Fibroblast of the aortic adventitia (primary cell): ENCODE data around the gene TRIM34. TPM values are rescaled to one million over a fixed set of nuclear protein-coding genes. Genes with fewer than 3 reads are reported as not detected.
"Not testable (repeated sequence)": the region's sequence is repeated elsewhere in the genome, so short reads cannot be mapped to it uniquely, and the experiment has no call there.

ENCODE experiments used
- DNase-seq: peaks from one replicate; pipeline ENCODE4 v3.0.0-alpha.2; 2010; ENCODE audit warnings: low read depth
- H3K4me3 ChIP-seq: 2 replicates; pipeline ENCODE4 v1.5.1; 2011; ENCODE audit warnings: low read depth, mild to moderate bottlenecking, control low read depth, low read length, moderate library complexity
- CTCF ChIP-seq: IDR thresholded peaks from 2 replicates; pipeline ENCODE4 v1.5.1; 2011; ENCODE audit warnings: mild to moderate bottlenecking, low read length, control low read depth, inconsistent platforms; ENCODE audit not compliant: insufficient read depth
- total RNA-seq: library from RNA; depleted of rRNA; stranded (reverse); fragments of >200 nt; gene quantifications from 2 replicates; pipeline ENCODE4 v1.2.3, GENCODE V29; 2012; ENCODE audit warnings: low replicate concordance

Gene TRIM34
- total RNA-seq, 1 donor = 15.5 TPM

- no peak for DNase-seq
- H3K4me3 ChIP-seq = no peak overlapping the region
- no peak for TF ChIP-seq CTCF
Observed at GRCh38 chr11:5631969-5632635, 7.3 kb downstream of the TRIM34 start.

GRCh38 chr11:5639953-5640352, 15.2 kb downstream of the TRIM34 start:
- H3K4me3 ChIP-seq = no peak overlapping the region
- no peak for TF ChIP-seq CTCF
- DNase-seq = no peak

GRCh38 chr11:5643585-5643984, 18.8 kb downstream of the TRIM34 start:
- DNase-seq = no peak
- no peak for TF ChIP-seq CTCF
- no peak overlapping the region for H3K4me3 ChIP-seq

GRCh38 chr11:5646139-5646538, 21.3 kb downstream of the TRIM34 start:
- no peak for DNase-seq
- no peak for TF ChIP-seq CTCF

GRCh38 chr11:5655474-5655873, 30.7 kb downstream of the TRIM34 start:
- TF ChIP-seq CTCF = no peak
- H3K4me3 ChIP-seq = no peak overlapping the region
- DNase-seq = no peak

More at GRCh38 chr11:5646139-5646538, 21.3 kb downstream of the TRIM34 start:
- H3K4me3 ChIP-seq = no peak overlapping the region

- not testable (repeated sequence) for DNase-seq, H3K4me3 ChIP-seq
Observed at GRCh38 chr11:5656956-5657355, 32.2 kb downstream of the TRIM34 start.

- no peak for DNase-seq
- H3K4me3 ChIP-seq = no peak overlapping the region
- TF ChIP-seq CTCF = no peak
Observed at GRCh38 chr11:5658318-5658717, 33.5 kb downstream of the TRIM34 start.
